TTC549 (cell line): ENCODE measurements around the gene TJP3.

Source experiments
- FAIRE-seq: peaks from 2 replicates; lab custom pipeline; 2012; peaks lifted over from hg19 to GRCh38; lab: Jason Lieb, UNC

TJP3 gene

DNA sequence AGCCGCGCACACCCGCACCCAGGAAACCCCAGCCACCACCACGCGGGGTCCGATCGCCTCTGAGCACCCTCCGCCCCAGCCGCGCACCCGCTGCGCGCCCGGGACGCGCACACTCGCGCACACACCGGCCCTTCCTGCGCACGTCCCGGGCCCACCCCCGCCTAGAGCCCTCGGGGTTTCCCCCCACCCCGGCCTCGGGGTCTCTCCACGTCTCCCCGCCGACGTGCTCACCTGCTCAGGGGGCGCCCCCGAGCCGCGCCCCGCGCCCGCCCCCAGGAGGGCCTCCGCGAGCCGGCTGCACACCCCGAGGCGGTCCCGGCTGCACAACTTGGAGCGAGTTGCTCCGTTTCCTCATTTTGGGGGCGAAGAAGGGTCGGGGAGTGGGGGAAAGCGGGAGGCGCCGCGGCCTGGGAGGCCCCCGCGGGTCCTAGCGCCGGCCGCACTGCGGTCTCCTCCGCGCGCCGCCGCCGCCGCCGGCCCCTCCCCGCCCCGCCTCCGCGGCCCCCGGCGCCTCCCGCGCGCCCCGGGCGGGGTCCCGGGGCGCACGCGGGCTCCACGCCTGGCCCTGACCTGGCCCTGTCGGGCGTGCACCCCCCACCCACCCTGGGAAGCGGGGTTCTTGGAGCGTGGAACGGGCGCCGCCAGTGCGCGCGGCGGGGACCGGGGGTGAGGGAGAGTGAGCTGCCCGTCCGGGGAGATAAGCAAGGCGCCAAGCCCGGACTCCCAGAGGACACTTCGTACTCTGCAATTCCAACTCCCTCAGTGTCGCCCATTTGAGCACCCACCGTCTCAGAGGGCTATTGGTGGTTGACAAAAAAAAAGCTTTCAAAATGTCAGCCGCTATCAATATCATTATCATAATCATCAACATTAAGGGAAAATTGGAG is 78.0 kb downstream of the TJP3 start, which contains the start of gene MATK:
TSS of gene MATK (minus strand) at position 444 of the 887 bp plus-strand sequence. CDS start 1,246 bp downstream, outside the sequence.
- no peak for FAIRE-seq

- FAIRE-seq = no peak
These were observed 81.0 kb downstream of the TJP3 start for GRCh38 chr19:3788996-3789778.

- FAIRE-seq = no peak
These were observed 82.1 kb downstream of the TJP3 start for GRCh38 chr19:3790209-3790734.

- no peak for FAIRE-seq
These were observed 82.8 kb downstream of the TJP3 start for GRCh38 chr19:3790941-3791340.

GRCh38 chr19:3792114-3792513 is 83.9 kb downstream of the TJP3 start:
- FAIRE-seq = no peak

DNA sequence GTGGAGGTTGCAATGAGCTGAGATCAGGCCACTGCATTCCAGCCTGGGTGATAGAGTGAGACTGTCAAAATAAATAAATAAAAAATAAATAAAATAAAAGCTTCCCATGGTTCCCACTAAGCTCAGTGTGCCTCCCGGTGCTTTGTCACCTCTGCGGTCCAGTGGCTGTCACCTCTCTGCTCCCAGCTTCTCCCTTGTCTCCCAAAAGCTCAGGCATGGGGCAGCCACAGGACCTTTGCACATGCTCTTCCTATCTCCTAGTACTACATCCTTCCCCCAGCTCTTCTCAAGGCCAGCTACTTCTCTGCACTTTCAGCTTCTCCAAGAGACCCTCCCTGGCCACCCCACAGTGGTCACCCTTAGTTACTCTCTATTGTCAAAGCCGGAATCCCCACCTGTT is 85.6 kb downstream of the TJP3 start:
- FAIRE-seq = no peak

DNA sequence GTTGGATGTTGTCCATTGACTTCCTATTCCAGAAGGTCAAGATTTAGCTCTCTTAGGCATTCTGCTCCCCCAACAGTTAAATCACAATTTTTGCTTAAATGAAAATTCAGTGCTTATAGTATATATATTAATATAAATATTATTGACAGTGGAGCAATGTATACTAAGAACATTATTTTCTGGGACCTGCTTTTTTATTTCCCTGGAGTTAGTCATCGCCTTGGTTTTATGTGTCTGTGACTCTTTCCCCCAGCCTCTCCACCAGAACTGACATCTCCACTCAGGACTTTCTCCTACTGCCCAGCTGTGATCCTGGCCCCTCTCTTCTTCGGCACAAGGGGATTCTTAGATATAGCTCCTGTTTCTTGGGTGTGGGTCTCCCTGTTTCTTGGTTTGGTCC is 88.2 kb downstream of the TJP3 start:
- no peak for FAIRE-seq

DNA sequence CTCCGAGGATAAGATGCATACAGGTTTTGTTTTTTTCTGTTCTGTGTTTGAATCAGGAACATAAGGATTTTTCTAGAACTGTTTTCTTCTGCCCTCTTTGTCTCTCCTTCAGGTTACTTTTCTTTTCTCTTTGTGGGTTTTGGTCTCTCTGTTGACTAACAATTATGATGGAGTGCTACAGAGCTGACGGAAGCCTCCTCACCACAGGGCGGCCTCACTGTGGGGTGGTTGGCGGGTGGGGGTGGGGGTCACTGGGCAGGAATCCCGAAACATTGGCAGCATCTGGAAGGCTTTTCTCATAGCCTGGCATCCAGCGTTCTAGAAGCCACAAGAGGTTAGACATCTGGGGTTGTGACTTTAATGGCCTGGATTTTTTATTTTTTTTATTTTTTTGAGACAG is 90.0 kb downstream of the TJP3 start:
- no peak for FAIRE-seq
